Measurements from ENCODE around the gene RESP18.

Gene RESP18

DNA sequence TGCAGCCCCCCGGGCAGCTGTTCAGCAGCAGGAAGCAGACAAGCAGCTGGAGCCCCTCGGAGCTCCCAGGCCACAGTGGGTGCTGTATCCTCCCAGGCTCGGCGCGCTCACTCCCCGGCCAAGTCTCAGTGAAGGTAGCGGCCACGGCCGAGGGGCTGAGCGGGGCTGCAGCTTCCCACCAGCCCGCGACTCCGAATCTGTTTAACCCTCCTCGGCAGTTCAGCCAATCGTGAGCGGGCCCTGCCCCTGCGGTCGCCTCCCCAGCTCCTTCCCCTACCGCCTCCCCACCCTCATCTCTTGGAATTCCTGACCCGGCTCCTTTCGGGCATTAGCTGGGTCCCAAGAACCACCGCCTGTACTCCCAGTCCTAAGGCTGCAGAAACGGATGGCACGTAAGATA is at the start of gene RESP18:
RESP18 (minus strand) TSS at position 203 of the 400 bp plus-strand sequence.
- DNase-seq: no peak

- no peak for DNase-seq
Measured at GRCh38 chr2:219381448-219381847, 48.9 kb upstream of the RESP18 start.

GRCh38 chr2:219380926-219381325 is 48.4 kb upstream of the RESP18 start:
- no peak for DNase-seq

DNA sequence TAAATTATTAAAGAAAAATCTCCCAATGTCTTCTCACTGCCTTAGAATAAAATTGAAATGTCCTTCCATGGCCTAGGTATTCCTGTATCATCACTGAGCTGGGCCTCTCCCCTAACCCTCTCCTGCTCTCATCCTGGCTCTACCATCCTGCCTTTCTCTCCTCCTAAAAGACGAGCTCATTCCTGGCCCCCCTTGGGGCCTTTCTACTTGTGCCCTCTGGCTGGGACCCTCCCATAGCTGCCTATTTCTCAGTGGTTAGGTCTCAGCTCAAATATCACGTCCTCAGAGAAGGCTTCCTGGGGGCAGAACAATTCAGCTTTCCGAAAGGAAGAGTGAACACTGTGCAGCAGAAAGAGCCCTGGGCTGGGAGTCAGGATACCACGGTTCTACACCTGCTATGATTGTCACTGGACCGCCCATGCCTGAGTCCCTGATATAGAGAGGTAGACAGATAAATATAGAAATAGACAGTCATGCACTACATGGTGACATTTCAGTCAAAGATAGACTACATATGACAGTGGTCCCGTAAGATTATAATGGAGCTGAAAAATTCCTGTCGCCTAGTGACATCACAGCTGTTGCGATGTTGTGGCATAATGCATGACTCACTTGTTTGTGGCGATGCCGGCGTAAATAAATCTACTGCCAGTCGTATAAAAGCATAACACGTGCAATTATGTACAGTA is 45.8 kb upstream of the RESP18 start:
- DNase-seq: no peak

- no peak for DNase-seq
Measured at GRCh38 chr2:219369447-219369861, 36.9 kb upstream of the RESP18 start.

DNA sequence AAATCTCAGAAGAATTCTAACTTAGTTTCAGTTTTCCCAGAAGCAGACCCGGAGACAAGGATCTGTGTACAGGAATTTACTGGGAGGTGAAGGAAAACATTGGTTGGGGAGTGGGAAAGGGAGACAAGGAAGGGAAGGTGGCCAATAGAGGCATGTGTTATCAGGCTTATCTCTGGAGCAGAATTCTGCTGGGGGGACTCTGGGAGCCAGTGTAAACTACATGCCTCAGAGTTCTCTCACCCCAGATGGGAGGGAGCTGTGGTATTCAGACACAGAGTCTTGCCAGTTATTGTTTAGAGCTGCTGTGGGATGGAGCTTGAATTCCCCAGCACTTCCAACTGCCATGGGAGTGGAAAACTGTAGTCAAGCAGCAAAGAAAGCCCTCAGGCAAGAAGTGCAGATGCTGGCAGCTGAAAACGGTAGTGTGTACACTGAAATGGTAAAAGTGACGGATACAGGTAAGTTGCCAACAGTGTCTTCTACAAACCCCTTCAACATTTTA is 36.2 kb upstream of the RESP18 start:
- no peak for DNase-seq

DNA sequence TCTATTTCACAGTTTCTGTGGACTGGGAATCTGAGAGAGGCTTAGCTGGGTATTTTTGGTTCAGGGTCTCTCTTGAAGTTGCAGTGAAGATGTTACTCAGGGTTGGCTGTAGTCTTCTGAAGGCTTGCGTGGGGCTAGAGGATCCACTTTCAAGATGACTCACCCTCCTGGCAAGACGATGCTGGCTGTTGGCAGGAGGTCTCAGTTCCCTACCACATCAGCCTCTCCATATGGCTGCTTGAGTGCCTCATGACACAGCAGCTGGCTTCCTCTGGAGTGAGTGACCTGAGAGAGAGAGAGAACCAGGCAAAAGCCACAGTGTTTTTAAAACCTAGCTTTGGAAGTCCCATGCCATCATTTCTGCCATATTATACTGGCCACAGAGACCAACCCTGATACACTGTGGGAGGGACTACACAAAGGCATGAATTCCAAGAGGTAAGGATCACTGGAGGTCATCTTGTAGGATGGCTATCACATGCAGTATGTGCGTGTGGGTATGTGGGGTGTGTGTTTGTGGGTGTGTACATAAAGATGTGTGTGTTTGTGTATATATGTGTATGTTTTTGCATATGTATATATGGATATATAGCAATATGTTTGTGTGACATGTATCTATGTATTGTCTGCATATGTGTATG is 30.1 kb upstream of the RESP18 start:
- no peak for DNase-seq

GRCh38 chr2:219362072-219362471 is 29.5 kb upstream of the RESP18 start:
- DNase-seq: no peak

- no peak for DNase-seq
Measured at GRCh38 chr2:219358170-219359075, 25.9 kb upstream of the RESP18 start.

DNA sequence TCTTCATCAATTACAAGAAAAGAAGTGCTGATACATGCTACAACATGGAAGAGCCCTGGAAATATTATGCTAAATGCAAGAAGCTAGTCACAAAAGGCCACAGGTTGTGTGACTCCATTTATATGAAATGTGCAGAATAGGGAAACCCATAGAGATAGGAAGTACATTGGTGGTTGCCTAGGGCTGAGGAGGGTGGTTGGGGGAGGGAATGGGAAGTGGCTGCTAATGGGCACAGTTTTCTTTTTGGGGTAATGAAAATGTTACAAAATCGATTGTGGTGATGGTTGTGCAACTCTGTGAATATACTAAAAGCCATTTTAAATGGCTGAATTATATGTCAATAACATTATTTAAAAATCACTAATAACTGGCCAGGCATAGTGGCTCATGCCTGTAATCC is 24.3 kb upstream of the RESP18 start:
- no peak for DNase-seq

DNA sequence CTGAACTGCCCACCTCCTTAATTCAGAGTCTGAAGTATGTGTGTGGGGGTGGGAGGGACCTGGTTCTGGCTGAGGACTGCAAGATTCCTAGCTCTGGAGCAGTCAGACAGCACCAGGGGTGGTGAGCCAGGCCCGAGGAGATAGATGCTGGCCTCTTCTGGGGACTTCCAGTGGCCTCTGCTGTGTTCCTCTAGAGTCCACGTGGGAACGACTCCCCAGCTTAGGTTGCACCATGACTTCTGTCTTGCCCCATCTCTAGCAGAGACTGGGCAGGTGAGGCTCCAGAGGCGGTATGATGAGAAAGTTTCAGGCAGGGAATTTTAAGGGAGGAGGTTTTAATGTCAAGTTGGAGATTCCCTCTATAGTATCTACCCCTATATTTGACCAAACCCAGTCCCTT is 22.0 kb upstream of the RESP18 start:
- DNase-seq: no peak

DNA sequence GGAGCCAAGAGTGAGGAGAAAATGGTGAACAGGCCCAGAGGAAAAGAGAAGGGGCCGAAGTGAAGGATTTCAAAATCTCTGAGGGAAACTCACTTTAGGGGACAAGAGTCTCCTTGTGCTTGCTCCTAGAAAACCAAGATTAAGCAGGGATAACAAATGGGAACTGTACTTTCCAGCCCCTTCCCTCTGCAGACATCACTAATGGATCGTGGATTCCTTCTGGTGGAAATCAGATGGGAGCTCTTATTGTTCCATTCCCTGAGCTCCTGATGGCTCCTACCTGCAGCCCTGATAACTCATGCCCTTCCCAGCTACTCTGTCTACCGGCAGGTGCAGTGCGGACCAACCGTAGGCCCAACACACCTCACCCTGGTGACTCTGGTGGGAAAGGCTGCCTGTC is 20.6 kb upstream of the RESP18 start:
- no peak for DNase-seq

DNA sequence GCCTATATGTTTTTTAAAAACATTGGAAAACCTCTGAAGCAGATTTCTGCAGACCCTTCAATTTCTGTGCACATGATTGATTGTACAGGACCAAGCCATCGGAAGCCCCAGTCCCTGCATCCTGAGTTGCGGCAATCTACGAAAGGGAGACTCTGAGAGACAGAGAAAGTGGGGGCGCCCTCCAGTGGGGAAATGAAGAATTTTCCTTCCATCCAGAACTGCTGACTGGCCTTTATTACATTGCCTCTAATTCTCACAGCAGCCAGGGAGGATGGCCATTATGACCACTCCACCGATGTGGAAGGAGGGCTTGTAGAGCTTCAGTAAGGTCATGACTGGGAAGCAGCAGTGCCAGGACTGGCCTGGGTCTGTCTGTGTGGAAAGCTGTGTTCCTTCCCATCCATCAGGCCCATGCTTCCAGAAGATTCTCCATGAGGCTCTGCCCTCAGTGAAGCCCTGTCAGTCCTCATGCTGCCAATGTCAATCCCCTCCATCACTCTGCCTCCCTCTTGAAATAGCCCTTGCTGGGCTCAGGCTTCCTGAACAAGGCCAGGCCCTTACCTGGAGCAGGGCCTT is 20.0 kb upstream of the RESP18 start:
- peak; percentile 62 for DNase-seq

DNA sequence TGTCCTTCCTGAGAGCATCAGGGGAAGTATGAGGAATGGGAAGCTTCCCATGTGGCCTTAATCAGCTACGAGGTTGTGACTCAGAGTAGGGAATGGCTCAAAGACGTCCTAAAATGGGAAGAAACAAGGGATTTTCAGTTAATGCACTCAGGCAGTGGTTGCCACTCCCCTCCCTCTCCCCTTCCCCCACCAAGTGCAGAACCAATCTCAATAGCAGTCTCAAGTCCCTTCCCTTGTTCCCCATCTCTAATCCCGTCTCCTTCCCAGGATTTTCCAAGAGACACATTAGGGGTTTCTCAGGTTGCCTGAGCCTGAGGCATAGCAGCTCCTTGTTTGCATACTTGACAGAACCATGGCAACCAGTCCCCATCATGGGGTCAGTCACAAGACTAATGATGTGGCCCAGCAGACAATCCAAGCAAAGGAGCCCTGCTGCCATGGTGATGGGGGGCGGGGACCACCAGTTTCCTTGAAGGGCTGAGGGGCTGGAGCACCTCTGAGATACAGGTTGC is 18.2 kb upstream of the RESP18 start:
- no peak for DNase-seq

DNA sequence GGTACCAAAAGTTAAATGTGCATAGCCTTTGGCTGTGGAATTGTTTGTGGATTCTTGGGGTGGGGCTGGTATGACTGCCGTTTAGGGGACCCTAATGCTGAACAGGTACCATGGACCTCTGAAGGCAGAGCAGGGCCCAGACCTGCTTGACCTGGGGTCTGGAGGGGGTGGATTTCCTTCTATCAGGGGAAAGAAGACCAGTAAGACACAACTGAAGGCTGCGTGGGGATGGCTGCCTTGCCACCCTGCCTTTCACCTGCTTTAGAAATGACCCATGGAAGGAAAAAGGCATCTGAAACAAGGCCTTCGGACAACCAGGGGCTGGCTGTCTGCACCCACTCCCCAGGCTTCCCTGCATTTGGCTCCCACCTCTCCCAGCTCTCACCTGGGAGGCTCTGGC is 17.7 kb upstream of the RESP18 start:
- no peak for DNase-seq

- DNase-seq: no peak
Measured at GRCh38 chr2:219344751-219345430, 12.3 kb upstream of the RESP18 start.

DNA sequence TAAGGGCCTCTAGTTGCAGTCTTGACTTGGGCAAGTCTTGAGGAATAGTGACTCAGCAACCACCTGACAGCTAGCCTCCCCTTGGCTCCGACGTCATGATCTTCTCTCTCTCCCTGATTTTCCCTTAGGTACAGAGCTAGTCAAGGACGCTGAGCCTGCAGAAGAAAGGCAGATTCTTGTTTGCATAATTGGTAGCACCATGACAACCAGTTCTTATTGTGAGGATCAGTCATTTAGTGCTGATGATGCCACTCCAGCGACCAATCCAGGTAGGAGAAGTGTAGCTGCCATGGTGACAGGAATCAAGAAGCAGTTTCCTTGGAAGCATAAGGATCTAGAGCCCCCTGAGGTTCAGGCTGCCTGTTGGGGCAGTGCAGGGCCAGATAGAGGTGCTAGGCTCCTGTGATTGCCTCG is 2.8 kb upstream of the RESP18 start:
- no peak for DNase-seq

GRCh38 chr2:219334076-219334475 is 1.5 kb upstream of the RESP18 start:
- no peak for DNase-seq

- no peak for DNase-seq
Measured at GRCh38 chr2:219331560-219332213, 857 bp downstream of the RESP18 start.

GRCh38 chr2:219327719-219328118 is 4.8 kb downstream of the RESP18 start:
- no peak for DNase-seq

DNA sequence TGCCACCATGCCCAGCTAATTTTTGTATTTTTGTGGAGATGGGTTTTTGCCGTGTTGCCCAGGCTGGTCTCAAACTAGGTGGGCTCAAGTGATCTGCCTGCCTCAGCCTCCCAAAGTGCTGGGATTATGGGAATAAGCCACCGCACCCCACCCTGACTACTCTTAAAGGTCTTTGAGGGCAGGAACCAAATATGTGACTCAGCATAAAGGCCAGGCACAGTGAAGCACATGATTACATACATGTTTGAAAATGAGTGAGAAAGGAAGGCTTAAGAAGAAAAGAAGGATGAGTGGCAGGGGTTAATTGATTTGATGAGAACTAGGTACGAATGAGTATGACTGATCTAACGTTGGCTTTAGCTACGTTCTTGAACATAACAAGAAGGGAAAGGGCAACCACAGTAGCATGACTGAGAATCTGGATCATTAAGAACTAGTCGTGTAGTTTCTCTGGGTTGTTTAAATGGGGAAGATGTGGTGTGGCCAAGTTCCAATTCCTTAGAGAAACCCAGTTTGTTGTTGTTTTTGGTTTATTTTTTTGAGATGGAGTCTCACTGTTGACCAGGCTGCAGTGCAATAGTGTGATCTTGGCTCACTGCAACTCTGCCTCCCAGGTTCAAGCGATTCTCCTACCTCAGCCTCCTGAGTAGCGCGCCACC is 6.8 kb downstream of the RESP18 start:
- DNase-seq: no peak
